Vein endothelial cell (primary cell): Measurements from ENCODE around the gene PAGE3. TPM values are rescaled to one million over a fixed set of nuclear protein-coding genes. Genes with fewer than 3 reads are reported as not detected.

ENCODE experiments used
- total RNA-seq: library from RNA; depleted of rRNA; stranded (reverse); fragments of >200 nt; gene quantifications from 2 replicates; pipeline ENCODE4 v1.2.3, GENCODE V29; 2012

The PAGE3 gene, protein sequence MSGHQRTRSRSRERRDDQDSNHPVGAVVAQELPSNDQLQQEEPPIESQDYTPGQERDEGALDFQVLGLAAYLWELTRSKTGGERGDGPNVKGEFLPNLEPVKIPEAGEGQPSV
- not detected in 2 replicates for total RNA-seq

DNA sequence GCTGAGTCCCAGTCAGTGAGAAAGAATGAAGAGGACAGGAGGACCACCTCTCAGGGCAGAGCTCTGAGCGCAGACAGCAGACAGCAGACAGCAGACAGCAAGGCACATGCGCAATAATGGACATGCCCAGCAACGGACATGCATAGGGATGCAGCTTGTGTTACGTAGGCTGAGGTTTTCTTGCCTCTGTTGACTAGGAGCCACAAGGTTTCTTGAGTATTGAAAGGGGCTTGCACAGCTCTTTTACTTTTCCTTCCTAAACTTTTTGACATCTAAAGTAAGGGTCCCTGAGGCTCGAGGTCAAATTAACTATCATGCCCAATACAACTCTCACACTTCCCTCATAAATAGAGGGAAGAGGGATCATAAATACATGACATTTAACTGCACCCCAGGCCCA, at the start of gene PAGE3:
Gene PAGE3 (minus strand): TSS at position 101 of the 400 bp plus-strand sequence. CDS start 1,013 bp downstream, outside the sequence.

DNA sequence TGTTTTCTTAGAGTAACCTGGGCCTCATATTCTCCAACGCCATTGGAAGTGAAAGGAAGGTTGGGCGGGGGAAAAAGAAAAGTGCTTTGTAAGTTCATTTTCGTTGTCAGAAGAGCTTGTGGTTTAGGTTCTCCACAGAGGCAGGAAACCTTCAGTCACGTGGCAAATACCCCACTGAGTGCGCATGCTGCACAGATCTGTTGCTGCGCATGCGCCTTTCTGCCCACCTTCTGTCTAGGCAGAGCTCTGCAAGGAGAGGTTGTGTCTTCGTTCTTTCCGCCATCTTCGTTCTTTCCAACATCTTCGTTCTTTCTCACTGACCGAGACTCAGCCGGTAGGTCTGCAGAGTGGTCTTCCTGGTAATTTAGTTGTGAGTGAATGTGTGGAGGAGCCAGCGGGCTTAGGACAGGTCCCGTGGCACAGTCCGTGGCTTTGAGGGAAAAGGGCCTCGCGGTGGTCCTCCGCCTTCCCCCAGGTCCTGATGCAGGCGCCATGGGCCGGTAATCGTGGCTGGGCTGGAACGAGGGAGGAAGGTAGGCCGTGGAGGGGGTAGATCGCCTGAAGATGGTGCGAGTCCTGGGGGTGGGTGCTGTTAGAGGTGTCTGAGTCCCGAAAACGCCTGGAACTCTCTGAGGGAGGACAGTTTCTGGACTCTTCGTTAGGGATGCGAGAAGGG, 44.5 kb downstream of the PAGE3 start, which contains the start of gene PAGE5:
Gene PAGE5 (plus strand): TSS at position 228 of the 676 bp plus-strand sequence. CDS start 1,037 bp downstream, outside the sequence.

Other genes starting within 250 kb of the PAGE3 start
- not detected in 2 replicates for gene ALAS2, start 233.9 kb downstream of the PAGE3 start, total RNA-seq
- gene PAGE2B, start 189.9 kb downstream of the PAGE3 start, total RNA-seq = not detected in 2 replicates
- not detected in 2 replicates for gene PAGE2, start 175.9 kb downstream of the PAGE3 start, total RNA-seq
- gene PAGE5, start 44.6 kb downstream of the PAGE3 start, total RNA-seq = not detected in 2 replicates
- 26.6 and 33.3 TPM in 2 replicates for gene MAGEH1, start 187.2 kb upstream of the PAGE3 start, total RNA-seq
- 1.7 and 2.0 TPM in 2 replicates for gene USP51, start 224.9 kb upstream of the PAGE3 start, total RNA-seq